Upper lobe of left lung (tissue), 6 donors: ENCODE results near the gene PARVG. TPM values are rescaled to one million over a fixed set of nuclear protein-coding genes. Genes with fewer than 3 reads are reported as not detected.
"Not testable (repeated sequence)": the region's sequence is repeated elsewhere in the genome, so short reads cannot be mapped to it uniquely, and the experiment has no call there.

Experiments
- ATAC-seq, 2 donors: fragments of 200-7000 bp; cut with Tn5 transposase; one replicate each; pipeline ENCODE4 v1.9.1; 2022; ENCODE audit warnings: mild to moderate bottlenecking in 2 of 2, moderate library complexity in 2 of 2; ENCODE audit not compliant: low FRiP score in 2 of 2
- DNase-seq, 2 donors: peaks; one replicate each; pipeline ENCODE4 v3.0.0-alpha.2; 2019 to 2020
- H3K27ac ChIP-seq, 4 donors: fragments of 200-600 bp; sonication (generic); one replicate each; pipeline ENCODE4 v1.5.1; 2016 to 2019
- H3K27me3 ChIP-seq, 4 donors: fragments of 200-600 bp; sonication (generic); one replicate each; pipeline ENCODE4 v1.5.1; 2017 to 2019
- H3K36me3 ChIP-seq, 4 donors: fragments of 200-600 bp; sonication (generic); one replicate each; pipeline ENCODE4 v1.5.1; 2016 to 2019
- H3K4me1 ChIP-seq, 4 donors: fragments of 200-600 bp; sonication (generic); one replicate each; pipeline ENCODE4 v1.5.1; 2018 to 2019
- H3K4me3 ChIP-seq, 4 donors: fragments of 200-600 bp; sonication (generic); one replicate each; pipeline ENCODE4 v1.5.1; 2017 to 2019; ENCODE audit warnings: mild to moderate bottlenecking in 2 of 4, moderate library complexity in 1 of 4
- H3K9me3 ChIP-seq, 4 donors: fragments of 200-600 bp; sonication (generic); one replicate each; pipeline ENCODE4 v1.5.1; 2018 to 2019
- EP300 ChIP-seq, 4 donors: sonication (generic); formaldehyde crosslinking; IDR thresholded peaks; one replicate each; pipeline ENCODE4 v1.5.1; 2017; ENCODE audit warnings: antibody characterized with exemption in 4 of 4, control low read depth in 2 of 4
- POLR2A ChIP-seq, 4 donors: fragments of 450-650 bp; IDR thresholded peaks; one replicate each; pipeline ENCODE4 v1.5.1; 2016 to 2017; ENCODE audit warnings: antibody characterized with exemption in 4 of 4, mild to moderate bottlenecking in 2 of 4
- POLR2AphosphoS5 ChIP-seq, 2 donors: sonication (generic); formaldehyde crosslinking; IDR thresholded peaks; one replicate each; pipeline ENCODE4 v1.5.1; 2017; ENCODE audit warnings: antibody characterized with exemption in 2 of 2
- WGBS, 2 donors: methylation state at CpG; one replicate each; pipeline ENCODE4 v1.1.5; 2017 to 2018; 5-methylcytosine and 5-hydroxymethylcytosine counted together
- total RNA-seq, 6 donors: library from RNA; depleted of rRNA in 4 of 6; stranded (reverse); fragments of >200 nt in 4 of 6; gene quantifications; one replicate each; pipeline versions ENCODE4 v1.1.0 to v1.2.1, GENCODE V29; 2016 to 2021
- TF ChIP-seq, protein P1 (sequence below), 6 experiments: fragments of 450-650 bp in 4 of 6; fragments of 200-600 bp in 2 of 6; sonication (generic) in 2 of 6; IDR thresholded peaks; one replicate each; pipeline ENCODE4 v1.5.1; 2016 to 2019; ENCODE audit warnings: antibody characterized with exemption in 6 of 6
- donor health status: DM: no; HTN: no; CAD: no; lungs with moderate emphysema.
- donor health status: DM: no; HTN: yes; CAD: no; lungs with severe emphysema.

PARVG gene
- total RNA-seq, 6 donors from 2014 or later: 42.4 to 315 (median 82.4) TPM

DNA sequence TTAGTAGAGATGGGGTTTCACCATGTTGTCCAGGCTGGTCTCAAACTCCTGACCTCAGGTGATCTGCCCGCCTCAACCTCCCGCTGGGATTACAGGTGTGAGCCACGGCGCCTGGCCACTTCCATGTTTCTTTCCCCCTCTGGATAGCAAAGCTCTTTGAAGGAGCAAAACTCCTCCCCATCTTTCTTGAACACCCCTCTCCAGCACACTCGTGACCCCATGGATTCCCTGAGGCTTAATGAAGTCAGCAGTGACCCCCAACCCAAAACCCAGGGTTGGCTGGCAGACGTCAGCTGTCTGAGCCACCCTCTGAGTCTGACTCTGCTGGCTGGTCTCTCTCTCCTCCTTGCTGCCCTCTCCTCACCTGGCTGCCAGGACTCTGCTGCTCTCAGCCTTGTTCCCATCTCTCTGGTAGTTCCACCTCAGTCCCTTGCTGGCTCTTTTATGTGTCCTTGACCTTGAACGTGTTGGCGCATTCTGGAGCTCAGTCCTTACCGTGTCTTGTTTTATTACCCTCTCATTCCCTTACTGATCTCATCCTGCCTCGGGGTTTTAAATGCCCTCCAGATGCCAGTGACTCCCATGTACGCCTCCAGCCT is 44.5 kb downstream of the PARVG start:
- H3K27me3 ChIP-seq: no peaks in the 10 kb centered on the region
- no peak overlapping the region for H3K27ac ChIP-seq
- ATAC-seq (no peak), DNase-seq (no peak)
- H3K36me3 ChIP-seq: no peaks in the 10 kb centered on the region
- TF ChIP-seq POLR2AphosphoS5 (IDR thresholded peaks at IDR 0.05) (no peak), POLR2A (IDR thresholded peaks at IDR 0.05) (no peak), EP300 (IDR thresholded peaks at IDR 0.05) (no peak)
- TF ChIP-seq, protein P1, sequence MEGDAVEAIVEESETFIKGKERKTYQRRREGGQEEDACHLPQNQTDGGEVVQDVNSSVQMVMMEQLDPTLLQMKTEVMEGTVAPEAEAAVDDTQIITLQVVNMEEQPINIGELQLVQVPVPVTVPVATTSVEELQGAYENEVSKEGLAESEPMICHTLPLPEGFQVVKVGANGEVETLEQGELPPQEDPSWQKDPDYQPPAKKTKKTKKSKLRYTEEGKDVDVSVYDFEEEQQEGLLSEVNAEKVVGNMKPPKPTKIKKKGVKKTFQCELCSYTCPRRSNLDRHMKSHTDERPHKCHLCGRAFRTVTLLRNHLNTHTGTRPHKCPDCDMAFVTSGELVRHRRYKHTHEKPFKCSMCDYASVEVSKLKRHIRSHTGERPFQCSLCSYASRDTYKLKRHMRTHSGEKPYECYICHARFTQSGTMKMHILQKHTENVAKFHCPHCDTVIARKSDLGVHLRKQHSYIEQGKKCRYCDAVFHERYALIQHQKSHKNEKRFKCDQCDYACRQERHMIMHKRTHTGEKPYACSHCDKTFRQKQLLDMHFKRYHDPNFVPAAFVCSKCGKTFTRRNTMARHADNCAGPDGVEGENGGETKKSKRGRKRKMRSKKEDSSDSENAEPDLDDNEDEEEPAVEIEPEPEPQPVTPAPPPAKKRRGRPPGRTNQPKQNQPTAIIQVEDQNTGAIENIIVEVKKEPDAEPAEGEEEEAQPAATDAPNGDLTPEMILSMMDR (IDR thresholded peaks at IDR 0.05): no peak
- 64 to 75% methylated on average over 10 to 11 of the region's 11 CpGs for WGBS, 2 donors
- peaks cover 0 to 12% (median 7%) of the 10 kb centered on the region in 4 donors for H3K9me3 ChIP-seq
- H3K4me3 ChIP-seq: no peak overlapping the region
- H3K4me1 ChIP-seq: no peaks in the 10 kb centered on the region

DNA sequence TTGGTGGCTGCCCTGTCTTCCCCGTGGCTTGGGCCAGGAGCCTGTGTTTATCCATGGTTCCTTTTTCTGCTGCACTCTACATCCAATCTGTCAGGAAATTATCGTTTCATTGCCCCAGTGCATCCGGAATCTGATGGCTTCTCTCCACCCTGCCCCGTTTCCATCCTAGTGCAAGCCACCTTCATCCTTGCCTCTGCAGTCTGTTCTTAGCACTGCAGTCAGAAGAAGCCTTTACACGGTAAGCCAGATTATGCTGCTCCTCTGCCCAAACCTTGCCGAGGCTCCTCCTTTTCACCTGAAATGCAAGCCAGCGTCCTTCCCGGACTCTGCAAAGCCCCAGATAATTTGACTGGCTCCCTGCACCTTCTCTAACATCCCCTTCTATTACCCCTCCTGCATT is 45.1 kb downstream of the PARVG start:
- H3K27ac ChIP-seq: no peak overlapping the region
- no peaks in the 10 kb centered on the region for H3K36me3 ChIP-seq
- peaks cover 0 to 12% (median 7%) of the 10 kb centered on the region in 4 donors for H3K9me3 ChIP-seq
- 66 to 68% methylated on average over 8 of the region's 8 CpGs for WGBS, 2 donors
- DNase-seq: no peak
- TF ChIP-seq, protein P1 (IDR thresholded peaks at IDR 0.05): no peak
- TF ChIP-seq POLR2A (IDR thresholded peaks at IDR 0.05) (no peak), POLR2AphosphoS5 (IDR thresholded peaks at IDR 0.05) (no peak), EP300 (IDR thresholded peaks at IDR 0.05) (no peak)
- no peaks in the 10 kb centered on the region for H3K4me1 ChIP-seq
- H3K27me3 ChIP-seq: no peaks in the 10 kb centered on the region
- no peak overlapping the region for H3K4me3 ChIP-seq
- no peak for ATAC-seq

DNA sequence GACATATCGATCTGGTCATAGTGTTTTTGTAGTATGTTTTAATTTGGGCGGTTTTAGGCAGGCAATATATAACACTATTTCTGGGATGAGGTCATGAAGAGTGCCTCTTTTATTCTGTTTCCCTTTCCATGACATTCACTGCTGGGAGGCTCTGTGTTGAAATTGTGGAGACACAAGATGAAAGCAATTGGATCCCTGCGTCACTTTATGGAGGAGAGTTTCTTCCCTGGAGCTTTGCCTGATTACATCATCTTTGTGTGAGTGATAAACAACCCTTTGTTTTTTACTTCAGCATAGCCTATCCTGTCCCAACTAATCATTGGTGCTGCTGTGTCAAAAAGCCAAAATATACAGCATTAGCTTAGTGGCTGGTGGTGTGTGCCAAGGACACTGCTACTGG is 48.6 kb downstream of the PARVG start:
- H3K9me3 ChIP-seq: peaks cover 0 to 12% (median 7%) of the 10 kb centered on the region in 4 donors
- ATAC-seq: no peak
- WGBS, 2 donors: 88 to 94% methylated on average over 3 of the region's 3 CpGs

DNA sequence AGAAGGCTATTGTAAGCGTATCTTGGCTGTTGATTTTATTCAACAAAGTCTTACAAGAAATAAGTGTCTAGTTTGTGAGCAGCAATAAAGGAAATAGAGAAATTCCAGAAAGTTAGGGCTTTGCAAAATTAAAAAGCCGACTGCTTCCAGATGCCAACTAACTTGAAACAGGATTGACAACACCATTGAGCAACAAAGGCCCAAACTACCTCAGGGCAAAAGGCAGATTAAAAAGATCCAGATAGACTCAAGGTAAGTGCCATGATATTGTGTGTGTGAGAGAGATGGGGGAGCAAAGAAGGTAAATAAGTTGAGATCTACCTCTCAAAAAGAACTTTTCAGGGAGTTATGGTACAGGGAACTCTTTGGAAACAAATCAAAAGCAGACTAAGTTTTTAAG is 49.1 kb downstream of the PARVG start:
- H3K36me3 ChIP-seq: no peaks in the 10 kb centered on the region
- 85 to 88% methylated on average over 2 of the region's 2 CpGs for WGBS, 2 donors
- no peak overlapping the region for H3K4me3 ChIP-seq
- H3K9me3 ChIP-seq: peaks cover 0 to 12% (median 7%) of the 10 kb centered on the region in 4 donors
- ATAC-seq (no peak), DNase-seq (no peak)
- H3K27ac ChIP-seq: no peak overlapping the region
- TF ChIP-seq, protein P1 (IDR thresholded peaks at IDR 0.05): no peak
- TF ChIP-seq POLR2A (IDR thresholded peaks at IDR 0.05): no peak
- TF ChIP-seq EP300 (IDR thresholded peaks at IDR 0.05): no peak
- TF ChIP-seq POLR2AphosphoS5 (IDR thresholded peaks at IDR 0.05): no peak
- no peaks in the 10 kb centered on the region for H3K4me1 ChIP-seq
- H3K27me3 ChIP-seq: no peaks in the 10 kb centered on the region

More for the DNA sequence above, 48.6 kb downstream of the PARVG start:
- Histone ChIP-seq H3K36me3 (no peaks in the 10 kb centered on the region), H3K27me3 (no peaks in the 10 kb centered on the region), H3K27ac (no peak overlapping the region), H3K4me3 (no peak overlapping the region), H3K4me1 (no peaks in the 10 kb centered on the region)
- DNase-seq: no peak
- TF ChIP-seq POLR2A (IDR thresholded peaks at IDR 0.05): no peak
- TF ChIP-seq, protein P1 (IDR thresholded peaks at IDR 0.05): no peak
- TF ChIP-seq POLR2AphosphoS5 (IDR thresholded peaks at IDR 0.05): no peak
- TF ChIP-seq EP300 (IDR thresholded peaks at IDR 0.05): no peak

DNA sequence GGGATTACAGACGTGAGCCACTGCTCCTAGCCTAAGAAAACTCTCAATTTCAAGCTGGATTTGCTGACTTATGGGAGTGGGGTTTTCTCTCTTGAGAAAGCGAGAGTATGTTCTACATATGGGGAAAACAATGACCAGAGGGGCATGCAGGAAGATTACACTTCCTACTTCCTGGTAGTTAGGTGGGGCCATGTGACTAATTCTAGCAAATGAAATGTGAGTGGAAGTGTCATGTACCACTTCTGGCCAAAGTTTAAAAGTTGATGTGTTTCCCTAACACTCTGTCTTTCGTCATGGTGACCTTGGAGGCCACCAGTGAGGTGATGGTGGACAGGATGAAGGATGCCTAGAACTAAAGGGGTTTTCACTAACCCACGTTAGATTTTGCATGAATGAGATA is 50.5 kb downstream of the PARVG start:
- H3K9me3 ChIP-seq: peaks cover 0 to 12% (median 7%) of the 10 kb centered on the region in 4 donors
- no peak for TF ChIP-seq POLR2A (IDR thresholded peaks at IDR 0.05)
- no peak for TF ChIP-seq POLR2AphosphoS5 (IDR thresholded peaks at IDR 0.05)
- TF ChIP-seq EP300 (IDR thresholded peaks at IDR 0.05): no peak
- TF ChIP-seq, protein P1 (IDR thresholded peaks at IDR 0.05): no peak
- DNase-seq: no peak
- 76 to 77% methylated on average over 4 of the region's 4 CpGs for WGBS, 2 donors
- H3K27ac ChIP-seq: no peak overlapping the region
- H3K4me3 ChIP-seq: no peak overlapping the region
- H3K36me3 ChIP-seq: no peaks in the 10 kb centered on the region
- no peaks in the 10 kb centered on the region for H3K4me1 ChIP-seq
- H3K27me3 ChIP-seq: no peaks in the 10 kb centered on the region
- ATAC-seq: no peak

DNA sequence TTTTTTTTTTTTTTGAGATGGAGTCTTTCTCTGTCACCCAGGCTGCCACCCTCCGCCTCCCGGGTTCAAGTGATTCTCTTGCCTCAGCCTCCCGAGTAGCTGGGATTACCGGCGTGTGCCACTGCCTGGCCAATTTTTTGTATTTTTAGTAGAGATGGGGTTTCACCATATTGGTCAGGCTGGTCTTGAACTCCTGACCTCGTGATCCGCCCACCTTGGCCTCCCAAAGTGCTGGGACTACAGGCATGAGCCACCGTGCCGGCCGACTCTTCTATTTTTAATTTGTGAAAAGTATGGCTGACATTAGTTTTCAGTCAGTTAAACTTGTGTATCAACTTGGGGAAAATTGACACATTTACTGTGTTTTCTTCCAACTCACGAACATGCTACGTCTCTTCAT is 53.6 kb downstream of the PARVG start:
- 95 to 96% methylated on average over 12 of the region's 12 CpGs for WGBS, 2 donors
- not testable (repeated sequence) for ATAC-seq, DNase-seq

More for the DNA sequence above, 53.6 kb downstream of the PARVG start:
- H3K27me3 ChIP-seq, H3K4me3 ChIP-seq, H3K27ac ChIP-seq, H3K4me1 ChIP-seq, H3K9me3 ChIP-seq, H3K36me3 ChIP-seq: not testable (repeated sequence)
